K562 (cell line): ENCODE results near the gene HPS5. TPM values are rescaled to one million over a fixed set of nuclear protein-coding genes. Genes with fewer than 3 reads are reported as not detected.

ENCODE experiments used
- ARHGAP35 ChIP-seq: fragments of 450-650 bp; IDR thresholded peaks from 2 replicates; pipeline ENCODE4 v1.6.1; 2018; ENCODE audit not compliant: partially characterized antibody
- E4F1 ChIP-seq: fragments of 250-450 bp; sonication (Bioruptor Pico); IDR thresholded peaks from 2 replicates; pipeline ENCODE4 v1.5.0; 2021; ENCODE audit warnings: mild to moderate bottlenecking, borderline replicate concordance
- HES1 ChIP-seq: fragments of 450-650 bp; IDR thresholded peaks from 2 replicates; pipeline ENCODE4 v1.6.1; 2016; ENCODE audit warnings: low read depth, mild to moderate bottlenecking, moderate library complexity
- ILF3 ChIP-seq: fragments of 450-650 bp; IDR thresholded peaks from 2 replicates; pipeline ENCODE4 v1.6.1; 2018; ENCODE audit warnings: antibody characterized with exemption, mild to moderate bottlenecking, moderate library complexity, borderline replicate concordance
- NFIC ChIP-seq: fragments of 450-650 bp; IDR thresholded peaks from 2 replicates; pipeline ENCODE4 v1.6.1; 2017; ENCODE audit warnings: mild to moderate bottlenecking, inconsistent platforms
- POLR2AphosphoS2 ChIP-seq: IDR thresholded peaks from 2 replicates; pipeline ENCODE4 v1.6.1; 2012; ENCODE audit warnings: low read length, improper control_type of control experiment
- RAD51 ChIP-seq: fragments of 450-650 bp; IDR thresholded peaks from 2 replicates; pipeline ENCODE4 v1.7.1; 2016; ENCODE audit warnings: low read depth, mild to moderate bottlenecking, borderline replicate concordance
- RCOR1 ChIP-seq, 2 experiments: IDR thresholded peaks; 2 replicates each; pipeline ENCODE4 v1.6.1; 2012; ENCODE audit warnings: low read depth in 2 of 2, low read length in 2 of 2, borderline replicate concordance in 1 of 2, improper control_type of control experiment in 1 of 2
- SAP30 ChIP-seq: fragments of 200-600 bp; sonication (generic); IDR thresholded peaks from 2 replicates; pipeline ENCODE4 v1.6.1; 2012; ENCODE audit warnings: borderline replicate concordance, low read depth, mild to moderate bottlenecking, moderate library complexity, low read length, control low read depth, inconsistent platforms; ENCODE audit not compliant: insufficient read depth, poor library complexity, severe bottlenecking
- SMARCE1 ChIP-seq: fragments of 450-650 bp; IDR thresholded peaks from 2 replicates; pipeline ENCODE4 v1.7.1; 2016; ENCODE audit warnings: mild to moderate bottlenecking
- SREBF2 ChIP-seq: sonication (generic); formaldehyde crosslinking; IDR thresholded peaks from 2 replicates; pipeline ENCODE4 v1.4.0; 2020; ENCODE audit warnings: mild to moderate bottlenecking, missing genetic modification reagents
- TCF7L2 ChIP-seq: fragments of 150-350 bp; IDR thresholded peaks from 2 replicates; pipeline ENCODE4 v1.6.1; 2016; ENCODE audit warnings: low read depth, mild to moderate bottlenecking, low read length, moderate library complexity
- XRCC5 ChIP-seq: fragments of 200-400 bp; formaldehyde crosslinking; IDR thresholded peaks from 2 replicates; pipeline ENCODE4 v1.6.1; 2017; ENCODE audit warnings: low read depth, mild to moderate bottlenecking, low read length
- ZBTB26 ChIP-seq: fragments of 450-650 bp; formaldehyde crosslinking; IDR thresholded peaks from 2 replicates; pipeline ENCODE4 v1.4.0; 2022; ENCODE audit warnings: missing genetic modification characterization
- ZNF174 ChIP-seq: fragments of 250-450 bp; sonication (Bioruptor Pico); IDR thresholded peaks from 2 replicates; pipeline ENCODE4 v1.4.0; 2020; ENCODE audit warnings: mild to moderate bottlenecking
- ZNF785 ChIP-seq: fragments of 250-450 bp; sonication (Bioruptor Pico); IDR thresholded peaks from 2 replicates; pipeline ENCODE4 v1.4.0; 2020; ENCODE audit warnings: mild to moderate bottlenecking
- polyA plus RNA-seq, 8 experiments: library from polyadenylated mRNA; depleted of rRNA in 4 of 8; stranded (reverse) in 5 of 8; unstranded in 3 of 8; fragments of >200 nt; fragmentation: Nextera tagmentation in 2 of 8; fragmentation: Illumina TruSeq in 1 of 8; extraction: Ambion mirVana in 2 of 8; extraction: Trizol in 1 of 8; gene quantifications; 2 replicates each; pipeline versions ENCODE4 v1.2.1 to v1.2.3, GENCODE V29; 2011 to 2014; ENCODE audit warnings: inconsistent platforms in 1 of 8, missing spikeins in 1 of 8
- total RNA-seq, 7 experiments: library from RNA; depleted of rRNA in 6 of 7; stranded (reverse); fragments of >200 nt in 6 of 7; fragmentation: Illumina TruSeq in 2 of 7; extraction: Trizol in 2 of 7; gene quantifications; 2 replicates each; pipeline versions ENCODE4 v1.2.1 to v1.2.3, GENCODE V29; 2011 to 2021; ENCODE audit warnings: low replicate concordance in 1 of 7
- TF ChIP-seq, protein P1 (sequence below): fragments of 150-350 bp; IDR thresholded peaks from 2 replicates; pipeline ENCODE4 v1.6.1; 2014; ENCODE audit warnings: low read depth, mild to moderate bottlenecking, low read length, borderline replicate concordance
- TF ChIP-seq, protein P2 (sequence below): fragments of 250-450 bp; sonication (Bioruptor Pico); IDR thresholded peaks from 2 replicates; pipeline ENCODE4 v1.5.0; 2020; ENCODE audit warnings: mild to moderate bottlenecking

HPS5 gene
- total and polyA plus RNA-seq, 9 of the 15 experiments (the other 6 are each of a cell fraction or from before 2014, with no cell fraction given) = 12.2 to 28.1 (median 16.8) TPM

GRCh38 chr11:18329196-18329870 is 7.4 kb upstream of the HPS5 start (continued):
- TF ChIP-seq, protein P1, sequence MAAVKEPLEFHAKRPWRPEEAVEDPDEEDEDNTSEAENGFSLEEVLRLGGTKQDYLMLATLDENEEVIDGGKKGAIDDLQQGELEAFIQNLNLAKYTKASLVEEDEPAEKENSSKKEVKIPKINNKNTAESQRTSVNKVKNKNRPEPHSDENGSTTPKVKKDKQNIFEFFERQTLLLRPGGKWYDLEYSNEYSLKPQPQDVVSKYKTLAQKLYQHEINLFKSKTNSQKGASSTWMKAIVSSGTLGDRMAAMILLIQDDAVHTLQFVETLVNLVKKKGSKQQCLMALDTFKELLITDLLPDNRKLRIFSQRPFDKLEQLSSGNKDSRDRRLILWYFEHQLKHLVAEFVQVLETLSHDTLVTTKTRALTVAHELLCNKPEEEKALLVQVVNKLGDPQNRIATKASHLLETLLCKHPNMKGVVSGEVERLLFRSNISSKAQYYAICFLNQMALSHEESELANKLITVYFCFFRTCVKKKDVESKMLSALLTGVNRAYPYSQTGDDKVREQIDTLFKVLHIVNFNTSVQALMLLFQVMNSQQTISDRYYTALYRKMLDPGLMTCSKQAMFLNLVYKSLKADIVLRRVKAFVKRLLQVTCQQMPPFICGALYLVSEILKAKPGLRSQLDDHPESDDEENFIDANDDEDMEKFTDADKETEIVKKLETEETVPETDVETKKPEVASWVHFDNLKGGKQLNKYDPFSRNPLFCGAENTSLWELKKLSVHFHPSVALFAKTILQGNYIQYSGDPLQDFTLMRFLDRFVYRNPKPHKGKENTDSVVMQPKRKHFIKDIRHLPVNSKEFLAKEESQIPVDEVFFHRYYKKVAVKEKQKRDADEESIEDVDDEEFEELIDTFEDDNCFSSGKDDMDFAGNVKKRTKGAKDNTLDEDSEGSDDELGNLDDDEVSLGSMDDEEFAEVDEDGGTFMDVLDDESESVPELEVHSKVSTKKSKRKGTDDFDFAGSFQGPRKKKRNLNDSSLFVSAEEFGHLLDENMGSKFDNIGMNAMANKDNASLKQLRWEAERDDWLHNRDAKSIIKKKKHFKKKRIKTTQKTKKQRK = no peak
- TF ChIP-seq E4F1 (CRISPR knock-in tag) (no peak), ARHGAP35 (no peak), TCF7L2 (no peak), ZBTB26 (CRISPR knock-in tag) (0 out of 2 replicates have a peak, but pooled peaks have one; percentile 11), RAD51 (peak; percentile 20; the same call in 1 of the 2 replicates), RCOR1 (IDR thresholded peaks at IDR 0.05; ENCODE audit: borderline replicate concordance in 1 of 2, low read depth in 2 of 2, low read length in 2 of 2) (peak in 1 of 2 experiments; percentile 87; a peak in 2 of 4 replicates), SMARCE1 (peak; percentile 88), HES1 (no peak), XRCC5 (no peak), NFIC (peak; percentile 44; the same call in 1 of the 2 replicates), POLR2AphosphoS2 (no peak), SAP30 (no peak), ZNF785 (CRISPR knock-in tag) (no peak), ZNF174 (CRISPR knock-in tag) (no peak), SREBF2 (CRISPR knock-in tag) (no peak), ILF3 (no peak)
- TF ChIP-seq, protein P2, sequence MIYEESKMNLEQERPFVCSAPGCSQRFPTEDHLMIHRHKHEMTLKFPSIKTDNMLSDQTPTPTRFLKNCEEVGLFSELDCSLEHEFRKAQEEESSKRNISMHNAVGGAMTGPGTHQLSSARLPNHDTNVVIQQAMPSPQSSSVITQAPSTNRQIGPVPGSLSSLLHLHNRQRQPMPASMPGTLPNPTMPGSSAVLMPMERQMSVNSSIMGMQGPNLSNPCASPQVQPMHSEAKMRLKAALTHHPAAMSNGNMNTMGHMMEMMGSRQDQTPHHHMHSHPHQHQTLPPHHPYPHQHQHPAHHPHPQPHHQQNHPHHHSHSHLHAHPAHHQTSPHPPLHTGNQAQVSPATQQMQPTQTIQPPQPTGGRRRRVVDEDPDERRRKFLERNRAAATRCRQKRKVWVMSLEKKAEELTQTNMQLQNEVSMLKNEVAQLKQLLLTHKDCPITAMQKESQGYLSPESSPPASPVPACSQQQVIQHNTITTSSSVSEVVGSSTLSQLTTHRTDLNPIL (CRISPR knock-in tag) = no peak
